Heart right ventricle (tissue), 16 donors: ENCODE results near the gene LRRC70. TPM values are rescaled to one million over a fixed set of nuclear protein-coding genes. Genes with fewer than 3 reads are reported as not detected.
"Not testable (repeated sequence)": the region's sequence is repeated elsewhere in the genome, so short reads cannot be mapped to it uniquely, and the experiment has no call there.

ENCODE experiments used
- ATAC-seq, 8 donors: fragments of 200-7000 bp; cut with Tn5 transposase; one replicate each; pipeline ENCODE4 v1.9.1; 2020; ENCODE audit warnings: mild to moderate bottlenecking in 8 of 8, moderate library complexity in 8 of 8, moderate number of reproducible peaks in 1 of 8
- DNase-seq, 2 donors: peaks; one replicate each; pipeline ENCODE4 v3.0.0-alpha.2; 2020
- H3K27ac ChIP-seq, 10 donors: fragments of 200-600 bp; sonication (generic) in 2 of 10; one replicate each; pipeline versions ENCODE4 v1.5.0 to v1.8.0; 2020 to 2022; ENCODE audit warnings: mild to moderate bottlenecking in 3 of 10
- H3K27me3 ChIP-seq, 7 donors: fragments of 200-600 bp; one replicate each; pipeline ENCODE4 v1.8.0; 2021 to 2022; ENCODE audit warnings: mild to moderate bottlenecking in 2 of 7
- H3K36me3 ChIP-seq, 9 donors: fragments of 200-600 bp; sonication (generic) in 1 of 9; one replicate each; pipeline versions ENCODE4 v1.5.0 to v1.8.0; 2020 to 2022; ENCODE audit warnings: mild to moderate bottlenecking in 2 of 9
- H3K4me1 ChIP-seq, 9 donors: fragments of 200-600 bp; sonication (generic) in 1 of 9; one replicate each; pipeline versions ENCODE4 v1.5.0 to v1.8.0; 2020 to 2022; ENCODE audit warnings: mild to moderate bottlenecking in 4 of 9
- H3K4me3 ChIP-seq, 10 donors: fragments of 200-600 bp; sonication (generic) in 2 of 10; one replicate each; pipeline versions ENCODE4 v1.5.0 to v1.8.0; 2020 to 2022; ENCODE audit warnings: mild to moderate bottlenecking in 7 of 10, moderate library complexity in 2 of 10
- H3K9me3 ChIP-seq, 11 donors: fragments of 200-600 bp in 10 of 11; sonication (generic) in 2 of 11; one replicate each; pipeline versions ENCODE4 v1.5.0 to v1.8.0; 2013 to 2022; ENCODE audit warnings: mild to moderate bottlenecking in 2 of 11, control low read depth in 1 of 11, moderate library complexity in 1 of 11
- CTCF ChIP-seq, 9 donors: fragments of 200-600 bp; sonication (generic) in 2 of 9; IDR thresholded peaks; one replicate each; pipeline versions ENCODE4 v1.5.0 to v1.8.0; 2021 to 2022; ENCODE audit warnings: antibody characterized with exemption in 9 of 9, mild to moderate bottlenecking in 5 of 9, moderate library complexity in 1 of 9
- WGBS, 2 donors: extraction: QIAGEN DNeasy Blood & Tissue Kit; methylation state at CpG; one replicate each; pipeline ENCODE4 v1.1.7; 2013; ENCODE audit warnings: inconsistent platforms in 1 of 2; 5-methylcytosine and 5-hydroxymethylcytosine counted together
- intact Hi-C, 10 donors: fragments of 100-400 bp; cut with DNase I; formaldehyde crosslinking; loops; one replicate each; pipeline versions ENCODE4 v1.11.1 to v1.14.2; 2022
- polyA plus RNA-seq, 2 donors: library from polyadenylated mRNA; stranded (reverse); fragments of 200-250 nt; gene quantifications; one replicate each; pipeline ENCODE4 v1.2.3, GENCODE V29; 2013
- total RNA-seq, 10 donors: library from RNA; stranded (reverse); fragmentation: NEBNext Ultra II Directional in 3 of 10; extraction: Animal tissue kit (Norgen Biotek cat#: 25700) in 3 of 10; gene quantifications; one replicate each; pipeline versions ENCODE4 v1.2.1 to v1.2.4, GENCODE V29; 2021 to 2023
- donor health status: Arrhythmogenic right ventricular cardiomyopathy.
- donor health status: ischemic (EF 13 %, LVEDD 7.1; RV severe dilation, severe dysfunction).
- donor health status: healthy with polysubstance abuse.
- donor health status: DM: no; HTN: yes; CAD: no.
- donor health status: DM: no; HTN: no; CAD: no.
- donor health status: ischemic (EF 25% LVEDD 6.9; RV normal size, moderate dysfunction).
- donor health status: ischemic (EF 25% LVEDD 5.7; RV mildly dilated, moderate dysfunction).
- donor health status: healthy.
- donor health status: DM: yes; HTN: yes; CAD: no.
- donor health status: Ischemic cardiomyopathy.
- donor health status: ischemic (EF 35%, LVEDD 5.7; RV mildly dilated, moderate dysfunction).
- donor health status: nonischemic (EF 11% LVEDD 7.7; RV severe dilation, severe dysfunction).
- donor health status: DM: yes; HTN: yes; CAD: no.
- donor health status: PGD.
- donor health status: ischemic (EF 29% LVEDD 5.4; RV normal size, mild dysfunction).
- donor health status: nonischemic (EF 23%, LVEDD 6.1; RV moderate dilation, normal function).

Gene LRRC70
- total and polyA plus RNA-seq, 12 donors = 0.42 to 4.8 (median 1.7) TPM

- Histone ChIP-seq H3K36me3 (no peaks in the 10 kb centered on the region), H3K27ac (no peak overlapping the region), H3K9me3 (no peaks in the 10 kb centered on the region), H3K27me3 (no peaks in the 10 kb centered on the region), H3K4me1 (no peaks in the 10 kb centered on the region), H3K4me3 (no peak overlapping the region)
- intact Hi-C loops = no loop called here
- no peak for TF ChIP-seq CTCF (IDR thresholded peaks at IDR 0.05)
- WGBS, 2 donors = 86 to 89% methylated on average over 5 of the region's 5 CpGs
- DNase-seq = no peak
- ATAC-seq = no peak
Measured at GRCh38 chr5:62620761-62621160, 42.1 kb downstream of the LRRC70 start.

- Histone ChIP-seq H3K27ac (no peak overlapping the region), H3K4me3 (no peak overlapping the region), H3K36me3 (peaks cover 0 to 5% (median 0%) of the 10 kb centered on the region in 9 donors), H3K27me3 (no peaks in the 10 kb centered on the region), H3K9me3 (no peaks in the 10 kb centered on the region), H3K4me1 (no peaks in the 10 kb centered on the region)
- ATAC-seq (no peak), DNase-seq (no peak)
- TF ChIP-seq CTCF (IDR thresholded peaks at IDR 0.05) = no peak
- intact Hi-C loops = no loop called here
- WGBS, 2 donors = 83 to 89% methylated on average over 6 of the region's 6 CpGs
Measured at GRCh38 chr5:62621280-62621679, 42.7 kb downstream of the LRRC70 start.

- DNase-seq (no peak), ATAC-seq (no peak)
- no peaks in the 10 kb centered on the region for H3K4me1 ChIP-seq
- 85 to 88% methylated on average over 1 of the region's 1 CpG for WGBS, 2 donors
- H3K4me3 ChIP-seq = no peak overlapping the region
- no peaks in the 10 kb centered on the region for H3K9me3 ChIP-seq
- H3K36me3 ChIP-seq = peaks cover 0 to 22% (median 5%) of the 10 kb centered on the region in 9 donors
- TF ChIP-seq CTCF (IDR thresholded peaks at IDR 0.05) = no peak
- intact Hi-C loops = no loop called here
- no peak overlapping the region for H3K27ac ChIP-seq
- no peaks in the 10 kb centered on the region for H3K27me3 ChIP-seq
Measured at GRCh38 chr5:62623271-62623670, 44.7 kb downstream of the LRRC70 start.

GRCh38 chr5:62624436-62624835 is 45.8 kb downstream of the LRRC70 start:
- intact Hi-C loops, H3K27ac ChIP-seq, H3K4me1 ChIP-seq, H3K9me3 ChIP-seq, H3K27me3 ChIP-seq, ATAC-seq, DNase-seq, H3K4me3 ChIP-seq: not testable (repeated sequence)
- H3K36me3 ChIP-seq = peaks cover 0 to 32% (median 17%) of the 10 kb centered on the region in 9 donors
- WGBS, 2 donors = 91 to 94% methylated on average over 7 of the region's 7 CpGs

GRCh38 chr5:62626534-62626933 is 47.9 kb downstream of the LRRC70 start:
- H3K27ac ChIP-seq = no peak overlapping the region
- H3K27me3 ChIP-seq = no peaks in the 10 kb centered on the region
- intact Hi-C loops = no loop called here
- H3K36me3 ChIP-seq = peaks cover 0 to 48% (median 19%) of the 10 kb centered on the region in 9 donors
- no peaks in the 10 kb centered on the region for H3K4me1 ChIP-seq
- 86 to 93% methylated on average over 2 of the region's 2 CpGs for WGBS, 2 donors
- ATAC-seq = no peak
- TF ChIP-seq CTCF (IDR thresholded peaks at IDR 0.05) = no peak
- H3K4me3 ChIP-seq = no peak overlapping the region
- DNase-seq = no peak
- no peaks in the 10 kb centered on the region for H3K9me3 ChIP-seq
